Loucy (cell line): ENCODE results near the gene GNPAT.

Experiments used
- H2AFZ ChIP-seq: fragments of 200-600 bp; sonication (generic); 2 replicates; pipeline ENCODE4 v1.6.0; 2016; ENCODE audit warnings: antibody characterized with exemption, mild to moderate bottlenecking, low read length, moderate library complexity
- H3F3A ChIP-seq: fragments of 200-600 bp; 2 replicates; pipeline ENCODE4 v1.6.0; 2016; ENCODE audit warnings: antibody characterized with exemption, low read depth, mild to moderate bottlenecking
- H3K27me3 ChIP-seq: fragments of 200-600 bp; sonication (generic); 2 replicates; pipeline ENCODE4 v1.6.1; 2014; ENCODE audit warnings: low read length, mild to moderate bottlenecking; ENCODE audit not compliant: insufficient read depth, poor library complexity, severe bottlenecking
- H3K36me3 ChIP-seq: fragments of 200-600 bp; sonication (generic); 2 replicates; pipeline ENCODE4 v1.6.1; 2016; ENCODE audit warnings: low read length; ENCODE audit not compliant: insufficient read depth
- H3K4me1 ChIP-seq: fragments of 200-600 bp; sonication (generic); 2 replicates; pipeline ENCODE4 v1.5.1; 2014; ENCODE audit warnings: low read length, mild to moderate bottlenecking; ENCODE audit not compliant: insufficient read depth, poor library complexity, severe bottlenecking
- H3K4me2 ChIP-seq: fragments of 200-600 bp; sonication (generic); 2 replicates; pipeline ENCODE4 v1.6.0; 2014; ENCODE audit warnings: antibody characterized with exemption, low read length, low read depth, mild to moderate bottlenecking; ENCODE audit not compliant: poor library complexity, severe bottlenecking
- H3K4me3 ChIP-seq: fragments of 200-600 bp; sonication (generic); 2 replicates; pipeline ENCODE4 v1.5.1; 2014; ENCODE audit warnings: low read length, mild to moderate bottlenecking, mixed read lengths; ENCODE audit not compliant: poor library complexity, severe bottlenecking
- H3K79me2 ChIP-seq: fragments of 200-600 bp; sonication (generic); 2 replicates; pipeline ENCODE4 v1.6.1; 2014; ENCODE audit warnings: low read length; ENCODE audit not compliant: insufficient read depth
- H3K9ac ChIP-seq: fragments of 200-600 bp; sonication (generic); 2 replicates; pipeline ENCODE4 v1.6.0; 2014; ENCODE audit warnings: mild to moderate bottlenecking, low read depth, low read length, moderate library complexity; ENCODE audit not compliant: poor library complexity, severe bottlenecking
- H3K9me2 ChIP-seq: fragments of 200-600 bp; sonication (generic); replicated peaks from 2 replicates; pipeline ENCODE4 v1.6.1; 2016; ENCODE audit warnings: low read depth, low read length, mixed read lengths
- H3K9me3 ChIP-seq: fragments of 200-600 bp; sonication (generic); 2 replicates; pipeline ENCODE4 v1.6.1; 2014; ENCODE audit warnings: mild to moderate bottlenecking, antibody characterized with exemption, low read length, low read depth; ENCODE audit not compliant: insufficient read depth
- H4K20me1 ChIP-seq: fragments of 200-600 bp; sonication (generic); 2 replicates; pipeline ENCODE4 v1.6.0; 2014; ENCODE audit warnings: antibody characterized with exemption, low read length, mild to moderate bottlenecking; ENCODE audit not compliant: insufficient read depth, poor library complexity, severe bottlenecking
- CTCF ChIP-seq: fragments of 200-600 bp; sonication (generic); conservative IDR thresholded peaks from 2 replicates; pipeline ENCODE4 v1.5.1; 2014; ENCODE audit warnings: mild to moderate bottlenecking, antibody characterized with exemption, low read length
- EZH2phosphoT487 ChIP-seq: fragments of 200-600 bp; IDR thresholded peaks from 2 replicates; pipeline ENCODE4 v1.6.1; 2018; ENCODE audit warnings: antibody characterized with exemption, mild to moderate bottlenecking, moderate library complexity, borderline replicate concordance

Gene GNPAT

GRCh38 chr1:231318015-231318355 lies 77.0 kb downstream of the GNPAT start:
- Histone ChIP-seq H3K4me3 (no peak overlapping the region), H3K4me1 (no peaks in the 10 kb centered on the region), H3K9ac (no peak overlapping the region), H3K9me2 (no peaks in the 10 kb centered on the region), H3K79me2 (no peaks in the 10 kb centered on the region), H4K20me1 (no peaks in the 10 kb centered on the region), H3K4me2 (no peak overlapping the region), H3F3A (no peaks in the 10 kb centered on the region), H3K27me3 (no peaks in the 10 kb centered on the region), H2AFZ (no peak overlapping the region), H3K36me3 (no peaks in the 10 kb centered on the region), H3K9me3 (no peaks in the 10 kb centered on the region)
- no peak for TF ChIP-seq EZH2phosphoT487
- no peak for TF ChIP-seq CTCF

- no peaks in the 10 kb centered on the region for H3K79me2 ChIP-seq
- no peak overlapping the region for H3K4me2 ChIP-seq
- no peaks in the 10 kb centered on the region for H3K4me1 ChIP-seq
- H3K4me3 ChIP-seq, result no peak overlapping the region
- H3K27me3 ChIP-seq, result no peaks in the 10 kb centered on the region
- H3K9me2 ChIP-seq, result no peaks in the 10 kb centered on the region
- H3K36me3 ChIP-seq, result no peaks in the 10 kb centered on the region
- H3K9me3 ChIP-seq, result no peaks in the 10 kb centered on the region
- TF ChIP-seq CTCF (no peak), EZH2phosphoT487 (no peak)
- no peaks in the 10 kb centered on the region for H3F3A ChIP-seq
- H2AFZ ChIP-seq, result no peak overlapping the region
- no peak overlapping the region for H3K9ac ChIP-seq
- no peaks in the 10 kb centered on the region for H4K20me1 ChIP-seq
These were observed 77.6 kb downstream of the GNPAT start for GRCh38 chr1:231318568-231318967.

GRCh38 chr1:231319080-231319479 lies 78.1 kb downstream of the GNPAT start:
- Histone ChIP-seq H3K4me1 (no peaks in the 10 kb centered on the region), H3F3A (no peaks in the 10 kb centered on the region), H3K9ac (no peak overlapping the region), H3K36me3 (no peaks in the 10 kb centered on the region), H3K4me3 (no peak overlapping the region), H3K27me3 (no peaks in the 10 kb centered on the region), H3K79me2 (no peaks in the 10 kb centered on the region), H2AFZ (no peak overlapping the region), H3K9me2 (no peaks in the 10 kb centered on the region), H4K20me1 (no peaks in the 10 kb centered on the region), H3K9me3 (no peaks in the 10 kb centered on the region), H3K4me2 (no peak overlapping the region)
- TF ChIP-seq EZH2phosphoT487, result no peak

GRCh38 chr1:231322880-231323530 lies 82.0 kb downstream of the GNPAT start:
- Histone ChIP-seq H3K4me2 (no peak overlapping the region), H3K9ac (no peak overlapping the region), H3F3A (no peaks in the 10 kb centered on the region), H2AFZ (no peak overlapping the region), H3K9me3 (no peaks in the 10 kb centered on the region), H3K9me2 (no peaks in the 10 kb centered on the region), H3K36me3 (no peaks in the 10 kb centered on the region), H3K79me2 (no peaks in the 10 kb centered on the region), H3K4me1 (no peaks in the 10 kb centered on the region), H4K20me1 (no peaks in the 10 kb centered on the region), H3K27me3 (no peaks in the 10 kb centered on the region), H3K4me3 (no peak overlapping the region)
- TF ChIP-seq CTCF (0 out of 2 replicates have a peak, but pooled peaks have one; percentile 29), EZH2phosphoT487 (no peak)
